Esophagus squamous epithelium (tissue), 4 donors: ENCODE data around the gene STXBP3.

Source experiments
- CTCF ChIP-seq, 6 experiments: fragments of 450-650 bp in 4 of 6; fragments of 200-600 bp in 2 of 6; sonication (generic) in 2 of 6; IDR thresholded peaks; one replicate each; pipeline ENCODE4 v1.5.1; 2016 to 2019; ENCODE audit warnings: antibody characterized with exemption in 6 of 6, mild to moderate bottlenecking in 4 of 6, moderate library complexity in 4 of 6
- POLR2A ChIP-seq, 4 donors: fragments of 450-650 bp; IDR thresholded peaks; one replicate each; pipeline ENCODE4 v1.6.1; 2017; ENCODE audit warnings: antibody characterized with exemption in 4 of 4, mild to moderate bottlenecking in 4 of 4, moderate library complexity in 3 of 4

DNA sequence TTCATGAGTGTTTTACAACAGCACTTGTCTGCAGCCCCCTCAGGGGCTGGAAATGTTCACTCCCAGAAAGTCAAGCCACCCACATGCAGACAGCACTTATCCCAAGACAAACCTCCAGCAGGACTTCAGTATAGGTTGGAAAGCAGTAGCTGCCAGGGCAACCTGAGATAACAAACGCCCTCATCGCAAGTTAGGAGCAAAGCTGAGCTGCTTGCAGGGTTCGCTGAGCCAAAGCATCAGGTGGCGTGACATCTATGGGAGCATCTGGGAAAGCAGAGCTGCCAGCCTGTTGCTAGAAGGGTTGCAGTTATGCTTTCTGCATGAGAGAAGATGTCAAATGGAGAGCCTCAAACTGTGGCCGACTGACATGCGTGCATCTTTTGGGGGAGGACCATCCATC lies 4.2 kb upstream of the STXBP3 start:
- TF ChIP-seq CTCF (IDR thresholded peaks at IDR 0.05) (no peak), POLR2A (IDR thresholded peaks at IDR 0.05) (no peak)
